Measurements from ENCODE around the gene LIN37. TPM values are rescaled to one million over a fixed set of nuclear protein-coding genes. Genes with fewer than 3 reads are reported as not detected.
"Not testable (repeated sequence)": the region's sequence is repeated elsewhere in the genome, so short reads cannot be mapped to it uniquely, and the experiment has no call there.

LIN37 gene
- polyA plus RNA-seq, 3 donors, result 11.3 to 11.7 (median 11.6) TPM

- DNase-seq (ENCODE audit: low read depth in 3 of 3, low spot score in 2 of 3), result no peak
Measured at GRCh38 chr19:35786299-35787160, 38.2 kb downstream of the LIN37 start.

- DNase-seq (ENCODE audit: low read depth in 3 of 3, low spot score in 2 of 3), result no peak
Measured at GRCh38 chr19:35787227-35787799, 38.9 kb downstream of the LIN37 start.

GRCh38 chr19:35788205-35788960 is 40.0 kb downstream of the LIN37 start:
- no peak for DNase-seq (ENCODE audit: low read depth in 3 of 3, low spot score in 2 of 3)

GRCh38 chr19:35789195-35789977 is 41.0 kb downstream of the LIN37 start:
- DNase-seq (ENCODE audit: low read depth in 3 of 3, low spot score in 2 of 3), result no peak

- DNase-seq (ENCODE audit: low read depth in 3 of 3, low spot score in 2 of 3), result no peak
Measured at GRCh38 chr19:35789978-35790944, 41.9 kb downstream of the LIN37 start.

- DNase-seq (ENCODE audit: low read depth in 3 of 3, low spot score in 2 of 3), result no peak
Measured at GRCh38 chr19:35790981-35791813, 42.8 kb downstream of the LIN37 start.

- DNase-seq (ENCODE audit: low read depth in 3 of 3, low spot score in 2 of 3), result no peak
Measured at GRCh38 chr19:35791814-35792279, 43.5 kb downstream of the LIN37 start.

GRCh38 chr19:35792312-35792711 is 43.9 kb downstream of the LIN37 start:
- no peak for DNase-seq (ENCODE audit: low read depth in 3 of 3, low spot score in 2 of 3)

GRCh38 chr19:35792888-35793287 is 44.5 kb downstream of the LIN37 start:
- DNase-seq (ENCODE audit: low read depth in 3 of 3, low spot score in 2 of 3), result no peak

GRCh38 chr19:35793381-35794165 is 45.2 kb downstream of the LIN37 start:
- DNase-seq (ENCODE audit: low read depth in 3 of 3, low spot score in 2 of 3), result no peak

GRCh38 chr19:35795564-35795963 is 47.2 kb downstream of the LIN37 start:
- DNase-seq (ENCODE audit: low read depth in 3 of 3, low spot score in 2 of 3), result not testable (repeated sequence)

- no peak for DNase-seq (ENCODE audit: low read depth in 3 of 3, low spot score in 2 of 3)
Measured at GRCh38 chr19:35796645-35797542, 48.5 kb downstream of the LIN37 start.

GRCh38 chr19:35797663-35798062 is 49.3 kb downstream of the LIN37 start:
- DNase-seq (ENCODE audit: low read depth in 3 of 3, low spot score in 2 of 3), result no peak

GRCh38 chr19:35801828-35802227 is 53.5 kb downstream of the LIN37 start:
- no peak for DNase-seq (ENCODE audit: low read depth in 3 of 3, low spot score in 2 of 3)

Data from right renal cortex interstitium (tissue), 3 donors.